Thyroid gland (tissue), 4 donors: Measurements from ENCODE around the gene EXOC4.

Experiments
- POLR2A ChIP-seq, 2 donors: fragments of 450-650 bp; IDR thresholded peaks; one replicate each; pipeline ENCODE4 v1.6.1; 2017; ENCODE audit warnings: antibody characterized with exemption in 2 of 2, mild to moderate bottlenecking in 2 of 2, moderate library complexity in 1 of 2
- TF ChIP-seq, protein P1 (sequence below), 6 experiments: fragments of 200-600 bp in 3 of 6; fragments of 450-650 bp in 3 of 6; sonication (generic) in 3 of 6; IDR thresholded peaks; one replicate each; pipeline ENCODE4 v1.5.1; 2016 to 2019; ENCODE audit warnings: antibody characterized with exemption in 6 of 6, mild to moderate bottlenecking in 2 of 6, inconsistent platforms in 1 of 6, moderate library complexity in 1 of 6

DNA sequence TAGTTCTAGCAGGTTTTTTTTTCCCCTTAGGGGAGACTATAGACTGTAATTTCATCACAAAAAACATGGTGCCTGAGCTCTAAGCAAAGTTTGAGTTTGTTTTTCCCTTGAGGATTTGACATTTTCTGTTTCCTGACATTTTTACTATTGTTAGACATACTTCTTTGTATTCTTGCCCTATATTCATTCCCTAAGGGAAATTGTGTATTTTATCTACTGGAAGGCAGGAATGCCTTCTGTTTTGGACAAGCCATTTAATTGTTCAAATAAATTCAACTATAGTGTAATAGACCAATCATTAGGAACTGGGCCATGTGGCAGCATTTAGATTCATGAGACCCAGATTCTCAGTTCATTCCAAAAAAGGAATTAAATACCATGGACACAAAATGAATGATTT, 335.0 kb downstream of the EXOC4 start:
- TF ChIP-seq, protein P1, sequence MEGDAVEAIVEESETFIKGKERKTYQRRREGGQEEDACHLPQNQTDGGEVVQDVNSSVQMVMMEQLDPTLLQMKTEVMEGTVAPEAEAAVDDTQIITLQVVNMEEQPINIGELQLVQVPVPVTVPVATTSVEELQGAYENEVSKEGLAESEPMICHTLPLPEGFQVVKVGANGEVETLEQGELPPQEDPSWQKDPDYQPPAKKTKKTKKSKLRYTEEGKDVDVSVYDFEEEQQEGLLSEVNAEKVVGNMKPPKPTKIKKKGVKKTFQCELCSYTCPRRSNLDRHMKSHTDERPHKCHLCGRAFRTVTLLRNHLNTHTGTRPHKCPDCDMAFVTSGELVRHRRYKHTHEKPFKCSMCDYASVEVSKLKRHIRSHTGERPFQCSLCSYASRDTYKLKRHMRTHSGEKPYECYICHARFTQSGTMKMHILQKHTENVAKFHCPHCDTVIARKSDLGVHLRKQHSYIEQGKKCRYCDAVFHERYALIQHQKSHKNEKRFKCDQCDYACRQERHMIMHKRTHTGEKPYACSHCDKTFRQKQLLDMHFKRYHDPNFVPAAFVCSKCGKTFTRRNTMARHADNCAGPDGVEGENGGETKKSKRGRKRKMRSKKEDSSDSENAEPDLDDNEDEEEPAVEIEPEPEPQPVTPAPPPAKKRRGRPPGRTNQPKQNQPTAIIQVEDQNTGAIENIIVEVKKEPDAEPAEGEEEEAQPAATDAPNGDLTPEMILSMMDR (IDR thresholded peaks at IDR 0.05) = no peak
- no peak for TF ChIP-seq POLR2A (IDR thresholded peaks at IDR 0.05)
